Measurements from ENCODE around the gene CHAD. TPM values are rescaled to one million over a fixed set of nuclear protein-coding genes. Genes with fewer than 3 reads are reported as not detected.

The CHAD gene
- total and polyA plus RNA-seq, 2 of the 13 experiments (the other 11 are each of a cell fraction or from before 2014, with no cell fraction given) = 1.4 TPM; not detected in 1

- no peak for TF ChIP-seq KIAA2018 (CRISPR knock-in tag; IDR thresholded peaks at IDR 0.05; ENCODE audit: borderline replicate concordance)
- TF ChIP-seq RAD51 (IDR thresholded peaks at IDR 0.05; ENCODE audit: borderline replicate concordance) = no peak
- TF ChIP-seq TFAP4 (IDR thresholded peaks at IDR 0.05; ENCODE audit: borderline replicate concordance, low read depth) = no peak
- TF ChIP-seq ZSCAN9 (CRISPR knock-in tag; IDR thresholded peaks at IDR 0.05; ENCODE audit: borderline replicate concordance) = peak; percentile 42; the same call in 1 of the 2 replicates
- TF ChIP-seq KDM5B (CRISPR knock-in tag; IDR thresholded peaks at IDR 0.05; ENCODE audit: borderline replicate concordance) = 0 out of 2 replicates have a peak, but pooled peaks have one; percentile 31
- TF ChIP-seq ZNF329 (CRISPR knock-in tag; IDR thresholded peaks at IDR 0.05; ENCODE audit: low read depth) = no peak
- TF ChIP-seq MLXIP (CRISPR knock-in tag; IDR thresholded peaks at IDR 0.05; ENCODE audit: borderline replicate concordance) = no peak
- peak; percentile 67; the same call in 1 of the 2 replicates for TF ChIP-seq RCOR2 (CRISPR knock-in tag; IDR thresholded peaks at IDR 0.05)
- TF ChIP-seq NFKB2 (CRISPR knock-in tag; IDR thresholded peaks at IDR 0.05; ENCODE audit: borderline replicate concordance) = no peak
- no peak for TF ChIP-seq ZSCAN25 (CRISPR knock-in tag; IDR thresholded peaks at IDR 0.05)
- peak; percentile 75 for TF ChIP-seq ELF3 (CRISPR knock-in tag; IDR thresholded peaks at IDR 0.05)
Measured at GRCh38 chr17:50482516-50482915, 13.8 kb upstream of the CHAD start (continued).
